ENCODE results near the gene PRND.

DNA sequence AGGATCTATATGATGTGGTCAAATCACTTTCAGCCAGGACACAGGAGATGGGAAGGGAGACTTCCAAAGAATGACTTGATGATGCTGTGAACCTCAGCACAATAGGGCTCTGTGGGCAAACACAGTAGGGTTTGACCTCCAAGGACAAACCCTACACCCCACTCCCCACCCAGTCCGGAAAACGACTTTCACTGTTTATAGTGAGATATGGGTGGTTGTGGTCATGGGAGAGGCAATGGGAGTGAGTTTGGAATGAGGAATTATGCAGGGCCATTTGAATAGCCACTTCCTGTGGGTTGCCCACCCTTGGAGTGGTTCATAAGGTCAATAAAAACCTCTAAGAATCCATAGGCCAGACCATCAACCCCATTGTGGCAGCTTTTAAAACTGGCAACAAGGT lies 38.4 kb upstream of the PRND start:
- TF ChIP-seq, protein P1, sequence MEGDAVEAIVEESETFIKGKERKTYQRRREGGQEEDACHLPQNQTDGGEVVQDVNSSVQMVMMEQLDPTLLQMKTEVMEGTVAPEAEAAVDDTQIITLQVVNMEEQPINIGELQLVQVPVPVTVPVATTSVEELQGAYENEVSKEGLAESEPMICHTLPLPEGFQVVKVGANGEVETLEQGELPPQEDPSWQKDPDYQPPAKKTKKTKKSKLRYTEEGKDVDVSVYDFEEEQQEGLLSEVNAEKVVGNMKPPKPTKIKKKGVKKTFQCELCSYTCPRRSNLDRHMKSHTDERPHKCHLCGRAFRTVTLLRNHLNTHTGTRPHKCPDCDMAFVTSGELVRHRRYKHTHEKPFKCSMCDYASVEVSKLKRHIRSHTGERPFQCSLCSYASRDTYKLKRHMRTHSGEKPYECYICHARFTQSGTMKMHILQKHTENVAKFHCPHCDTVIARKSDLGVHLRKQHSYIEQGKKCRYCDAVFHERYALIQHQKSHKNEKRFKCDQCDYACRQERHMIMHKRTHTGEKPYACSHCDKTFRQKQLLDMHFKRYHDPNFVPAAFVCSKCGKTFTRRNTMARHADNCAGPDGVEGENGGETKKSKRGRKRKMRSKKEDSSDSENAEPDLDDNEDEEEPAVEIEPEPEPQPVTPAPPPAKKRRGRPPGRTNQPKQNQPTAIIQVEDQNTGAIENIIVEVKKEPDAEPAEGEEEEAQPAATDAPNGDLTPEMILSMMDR (IDR thresholded peaks at IDR 0.05): no peak
- TF ChIP-seq POLR2AphosphoS5 (IDR thresholded peaks at IDR 0.05): no peak
